ENCODE results near the gene CDC42BPB.
"Not testable (repeated sequence)": the region's sequence is repeated elsewhere in the genome, so short reads cannot be mapped to it uniquely, and the experiment has no call there.

The CDC42BPB gene

DNA sequence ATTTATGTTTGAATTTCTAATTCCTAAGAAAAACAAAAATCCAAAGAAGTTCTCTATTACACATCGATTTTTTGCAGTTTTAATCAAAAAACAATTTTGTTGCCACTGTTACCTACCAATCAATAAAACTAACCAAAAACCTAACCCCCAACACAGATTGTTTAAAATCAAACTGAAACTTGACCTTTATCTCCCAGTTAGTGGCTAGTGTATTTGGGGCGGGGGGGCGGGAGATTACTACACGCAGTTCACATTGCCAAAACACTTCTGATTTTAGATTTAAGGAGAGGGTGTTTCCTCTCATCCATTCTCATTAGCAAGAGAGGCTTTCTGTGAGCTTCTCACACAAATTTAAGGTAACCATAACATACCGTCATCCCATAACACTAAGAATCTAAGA is 6.4 kb downstream of the CDC42BPB start:
- no peak for DNase-seq (ENCODE audit: low read depth)

DNA sequence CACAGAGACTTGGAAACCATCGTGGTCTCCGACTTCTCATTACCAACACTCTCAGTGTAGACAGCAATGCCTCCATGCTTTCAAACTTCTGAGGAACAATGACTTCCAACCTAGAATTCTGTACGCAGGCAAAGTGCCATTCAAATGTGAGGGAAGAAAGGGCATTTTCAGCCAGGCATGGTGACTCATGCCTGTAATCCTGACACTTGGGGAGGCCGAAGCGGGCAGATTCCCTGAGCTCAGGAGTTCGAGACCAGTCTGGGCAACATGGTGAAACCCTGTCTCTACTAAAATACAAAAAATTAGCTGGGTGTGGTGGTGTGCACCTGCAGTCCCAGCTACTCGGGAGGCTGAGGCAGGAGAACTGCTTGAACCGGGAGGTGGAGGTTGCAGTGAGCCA is 9.9 kb downstream of the CDC42BPB start:
- not testable (repeated sequence) for DNase-seq (ENCODE audit: low read depth)

- no peak for DNase-seq (ENCODE audit: low read depth)
Measured at GRCh38 chr14:103045371-103045869, 11.9 kb downstream of the CDC42BPB start.

DNA sequence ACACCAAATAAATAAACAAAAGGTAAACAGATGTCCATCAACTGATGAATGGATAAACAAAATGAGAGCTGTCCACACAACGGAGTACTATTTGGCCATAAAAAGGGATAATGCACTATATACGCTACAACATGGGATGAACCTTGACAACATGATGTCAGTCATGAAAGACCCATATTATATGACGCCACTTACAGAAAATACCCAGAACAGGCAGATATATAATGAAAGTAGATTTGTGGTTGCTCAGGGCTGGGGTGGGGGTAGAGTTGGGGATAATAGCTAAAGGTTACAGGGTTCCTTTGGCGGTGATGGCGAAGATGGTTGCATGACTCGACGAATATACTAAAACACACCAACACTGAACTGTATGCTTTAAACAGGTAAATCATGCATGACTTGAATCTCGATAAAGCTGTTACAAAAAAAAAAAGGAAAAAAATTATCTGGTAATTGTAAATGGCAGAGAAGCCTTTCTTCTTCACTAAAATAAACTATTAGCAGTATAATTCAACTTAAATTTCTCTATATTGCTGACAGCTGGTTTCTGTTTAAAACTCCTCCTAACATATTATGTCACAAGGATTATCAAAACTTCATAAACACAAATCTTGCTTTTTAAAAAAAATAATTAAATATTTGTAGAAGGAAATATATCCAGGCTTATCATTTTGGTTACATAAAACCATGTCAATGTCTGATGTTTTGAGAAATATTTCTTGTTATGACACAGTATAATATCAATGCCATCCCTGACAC is 13.9 kb downstream of the CDC42BPB start:
- DNase-seq (ENCODE audit: low read depth) = no peak

DNA sequence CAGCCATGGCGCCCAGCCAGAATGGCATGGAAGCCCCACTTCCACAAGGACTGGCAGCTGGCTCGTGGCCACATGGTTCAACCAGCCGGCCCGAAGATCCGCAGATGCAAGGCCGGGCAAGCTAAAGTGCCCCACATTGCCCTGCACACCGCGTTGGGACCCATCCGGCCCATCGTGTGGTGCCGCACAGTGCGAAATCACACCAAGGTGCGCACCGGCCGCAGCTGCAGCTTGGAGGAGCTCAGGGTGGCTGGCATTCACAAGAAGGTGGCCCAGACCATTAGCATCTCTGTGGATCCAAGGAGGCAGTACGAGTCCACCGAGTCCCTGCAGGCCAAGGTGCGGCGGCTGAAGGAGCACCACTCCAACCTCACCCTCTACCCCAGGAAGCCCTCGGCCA is 15.9 kb downstream of the CDC42BPB start:
- DNase-seq (ENCODE audit: low read depth) = no peak

GRCh38 chr14:103033681-103034096 is 23.7 kb downstream of the CDC42BPB start:
- DNase-seq (ENCODE audit: low read depth) = no peak

DNA sequence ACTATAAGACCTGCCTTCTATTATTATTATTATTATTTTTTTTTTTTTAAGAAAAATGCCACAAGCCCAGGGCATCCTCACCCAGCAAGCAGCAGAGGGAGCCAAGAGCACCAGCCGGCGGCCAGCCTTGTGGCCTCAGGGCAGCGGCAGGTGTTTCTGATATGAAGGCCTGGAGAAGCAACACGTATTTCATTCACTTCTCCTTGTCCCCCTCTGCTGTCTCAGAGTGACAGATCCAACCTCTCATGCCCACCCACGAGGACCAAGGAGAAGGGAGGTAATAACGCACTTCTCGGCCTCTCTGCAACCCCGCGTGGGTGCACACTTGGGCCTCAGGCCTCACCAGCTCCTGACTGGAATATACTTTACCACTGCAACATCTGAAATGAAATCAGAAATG is 25.4 kb downstream of the CDC42BPB start:
- DNase-seq (ENCODE audit: low read depth) = no peak

- DNase-seq (ENCODE audit: low read depth) = no peak
Measured at GRCh38 chr14:103031566-103031911, 25.8 kb downstream of the CDC42BPB start.

DNA sequence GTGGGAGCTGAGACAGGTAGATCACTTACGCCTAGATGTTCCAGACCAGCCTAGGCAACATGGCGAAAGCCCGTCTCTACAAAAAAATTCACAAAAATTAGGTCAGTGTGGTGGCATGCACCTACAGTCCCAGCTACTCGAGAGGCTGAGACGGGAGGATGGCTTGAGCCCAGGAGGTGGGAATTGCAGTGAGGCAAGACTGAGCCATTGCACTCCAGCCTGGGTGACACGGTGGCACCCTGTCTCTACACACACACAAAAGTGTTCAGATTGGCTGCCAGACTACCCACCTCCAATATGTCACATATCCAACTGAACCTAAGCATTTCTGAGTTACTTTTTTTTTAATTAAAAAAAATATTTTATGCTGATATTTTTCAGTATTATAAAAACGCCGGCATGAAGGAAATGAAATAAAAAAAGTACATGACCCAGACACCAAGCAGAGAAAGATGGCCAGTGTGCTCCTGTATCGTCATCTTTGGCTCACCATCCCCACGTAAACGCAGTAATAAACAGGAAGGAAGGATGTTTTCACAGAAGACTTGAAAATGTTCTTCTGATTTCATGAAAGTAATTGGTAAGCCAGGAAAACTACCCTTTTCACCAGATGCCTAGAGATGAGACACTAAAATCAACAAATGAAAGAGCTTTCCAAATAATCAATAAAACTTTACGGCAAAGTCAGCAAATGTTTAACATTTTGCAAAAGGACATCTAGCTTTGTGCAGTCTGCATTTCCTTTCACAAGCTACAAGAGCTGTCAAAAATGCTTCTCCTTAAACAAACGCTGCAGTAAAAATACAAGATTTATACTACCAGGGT is 26.4 kb downstream of the CDC42BPB start:
- no peak for DNase-seq (ENCODE audit: low read depth)

GRCh38 chr14:103029936-103030335 is 27.4 kb downstream of the CDC42BPB start:
- no peak for DNase-seq (ENCODE audit: low read depth)

DNA sequence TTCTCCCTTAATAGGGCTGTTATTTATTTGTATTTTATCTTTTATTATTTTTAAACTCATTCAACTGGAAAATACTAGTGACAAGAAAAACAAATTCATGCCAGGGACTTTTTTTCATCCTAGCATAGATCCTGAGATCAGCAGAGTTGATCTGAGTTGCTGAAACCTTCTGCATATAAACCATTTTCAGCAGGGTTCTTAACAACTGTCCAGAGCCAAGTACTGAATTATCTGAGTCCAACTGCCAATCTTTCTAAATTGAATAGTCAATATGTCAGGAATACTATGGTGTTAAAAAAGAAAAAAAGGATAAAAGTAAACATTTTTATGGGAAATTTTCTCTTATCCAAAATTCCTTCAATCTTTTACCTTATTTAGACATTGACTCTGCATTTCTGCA is 28.6 kb downstream of the CDC42BPB start:
- DNase-seq (ENCODE audit: low read depth) = no peak

DNA sequence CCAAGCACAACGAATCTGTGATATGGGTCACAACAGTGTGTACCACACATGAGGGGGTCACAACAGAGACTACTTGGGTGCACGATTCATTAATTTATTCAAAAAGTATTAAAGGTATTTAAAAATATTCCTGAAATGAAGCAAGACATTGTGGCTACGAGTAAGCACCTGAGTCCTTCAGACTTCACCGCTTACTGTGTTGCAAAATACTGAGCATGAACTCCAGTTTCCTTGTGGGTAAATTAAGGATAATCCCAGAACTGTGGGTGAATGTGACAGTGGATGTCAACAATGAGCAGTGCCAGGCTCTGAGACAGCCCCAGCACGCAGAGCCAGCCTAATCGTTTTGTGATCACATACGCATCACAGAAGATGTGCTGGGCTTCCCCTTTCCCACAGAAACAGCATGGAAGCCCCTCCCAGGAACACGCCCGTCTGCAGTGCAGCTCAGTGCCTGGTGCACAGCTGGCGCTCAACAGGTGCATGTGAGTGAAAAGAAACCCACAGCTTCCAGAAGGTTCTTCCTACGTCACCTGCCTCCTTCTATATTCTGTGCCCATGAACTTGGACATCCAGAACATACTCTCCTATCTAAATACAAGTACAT is 29.1 kb downstream of the CDC42BPB start:
- no peak for DNase-seq (ENCODE audit: low read depth)

DNA sequence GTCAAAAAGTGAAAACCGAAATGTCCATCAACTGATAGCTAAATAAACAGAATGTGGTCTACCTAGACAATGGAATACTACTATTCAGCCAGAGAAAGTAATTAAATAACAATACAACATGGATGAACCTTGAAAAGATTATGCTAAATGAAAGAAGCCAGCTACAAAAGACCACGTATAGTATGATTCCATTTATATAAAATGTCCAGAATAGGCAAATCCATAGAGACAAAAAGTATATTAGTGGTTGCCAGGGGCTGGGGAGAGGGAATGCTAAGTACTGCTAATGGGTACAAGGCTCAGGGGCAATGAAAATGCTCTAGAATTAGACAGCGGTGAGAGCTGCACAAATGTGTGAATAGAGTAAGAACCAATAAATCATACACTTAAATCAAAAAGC is 29.9 kb downstream of the CDC42BPB start:
- no peak for DNase-seq (ENCODE audit: low read depth)

DNA sequence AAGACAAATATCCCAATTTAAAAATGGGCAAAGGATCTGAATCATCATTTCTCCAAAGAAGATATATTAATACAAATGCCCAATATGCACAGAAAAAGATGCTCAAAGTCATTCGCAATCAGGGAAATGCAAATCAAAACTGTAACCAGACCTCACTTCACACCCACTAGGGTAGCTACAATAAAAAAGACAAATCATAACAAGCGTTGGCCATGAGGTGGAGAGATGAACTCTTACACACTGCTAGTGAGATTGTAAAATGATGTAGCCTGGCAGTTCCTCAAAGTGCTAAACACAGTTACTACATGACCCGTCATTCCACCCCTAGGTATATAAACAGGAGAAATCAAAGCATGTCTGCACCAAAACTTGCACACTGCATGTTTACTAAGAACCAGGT is 30.4 kb downstream of the CDC42BPB start:
- no peak for DNase-seq (ENCODE audit: low read depth)

GRCh38 chr14:103026196-103026595 is 31.2 kb downstream of the CDC42BPB start:
- DNase-seq (ENCODE audit: low read depth) = not testable (repeated sequence)

DNA sequence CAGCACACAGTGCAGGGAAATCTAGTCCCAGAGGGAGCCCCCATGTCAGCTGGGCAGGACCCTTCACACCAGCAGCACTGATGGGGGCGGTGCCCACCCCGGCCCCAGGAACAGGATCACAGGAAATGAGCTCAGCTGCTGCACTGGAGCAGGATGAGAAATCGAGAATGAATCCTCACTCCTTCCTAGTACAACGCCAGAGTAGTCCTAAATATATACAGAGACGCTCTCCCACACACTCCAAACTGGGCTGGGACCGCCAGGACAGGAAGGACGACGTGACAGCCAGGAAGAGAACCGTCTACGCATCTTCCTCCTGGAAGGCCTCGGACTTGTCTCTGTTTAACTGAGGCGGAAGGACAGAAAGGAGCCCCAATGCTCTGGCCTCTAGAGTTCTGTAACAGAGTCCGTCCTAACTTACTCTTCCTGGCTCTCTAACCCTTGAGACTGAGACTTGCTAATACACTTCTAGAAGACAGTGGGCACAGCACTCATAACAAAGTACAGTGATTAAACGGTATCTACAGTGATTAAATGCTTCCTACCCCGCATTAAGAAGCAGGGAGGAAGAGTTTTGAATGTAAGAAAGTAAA is 33.4 kb downstream of the CDC42BPB start:
- DNase-seq (ENCODE audit: low read depth) = no peak

DNA sequence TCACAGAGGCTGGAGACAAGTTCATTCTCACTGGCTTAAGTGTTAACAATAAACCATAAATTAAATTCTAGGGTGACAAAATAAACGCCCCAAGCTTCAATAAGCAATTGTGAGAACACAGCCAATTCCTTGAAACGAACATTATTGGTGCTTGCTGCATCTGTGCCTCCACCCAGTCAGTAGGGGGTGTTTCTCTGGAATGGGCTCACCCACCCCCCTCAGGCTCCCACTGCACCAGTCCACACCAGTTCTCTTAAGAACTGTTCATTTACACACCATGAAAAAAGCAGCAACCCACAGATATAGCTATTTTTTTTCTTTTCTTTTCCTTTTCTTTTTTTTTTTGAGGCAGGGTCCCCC is 34.7 kb downstream of the CDC42BPB start:
- no peak for DNase-seq (ENCODE audit: low read depth)

DNA sequence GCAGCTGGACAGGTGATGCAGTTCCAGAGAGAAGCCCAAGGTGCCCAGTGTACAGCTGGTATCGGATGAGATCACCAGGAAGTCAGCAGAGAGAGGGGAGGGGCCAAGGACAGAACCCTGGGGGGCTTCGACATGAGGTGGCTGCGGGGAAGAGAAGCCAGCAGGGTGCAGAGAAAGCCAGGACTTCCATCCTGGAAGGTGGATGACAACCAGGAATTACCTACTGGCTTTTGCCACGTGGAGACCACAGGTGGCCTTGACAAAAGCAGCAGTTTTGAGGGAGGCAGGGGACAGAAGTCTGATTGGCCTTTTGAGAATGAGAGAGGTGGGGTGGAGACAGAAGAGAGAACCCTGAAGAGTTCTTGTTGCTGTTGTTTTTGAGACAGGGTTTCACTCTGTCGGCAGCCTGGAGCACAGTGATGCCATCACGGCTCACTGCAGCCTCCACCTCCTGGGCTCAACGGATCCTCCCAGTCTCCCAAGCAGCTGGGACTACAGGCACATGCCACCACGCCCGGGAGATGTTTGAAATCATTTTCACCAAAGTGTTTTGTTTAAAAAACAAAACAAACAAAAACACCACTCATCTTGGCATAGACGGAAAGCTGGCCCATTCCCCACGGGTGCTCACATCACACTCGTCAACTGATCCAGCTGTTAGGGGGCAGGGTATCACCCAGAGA is 35.2 kb downstream of the CDC42BPB start:
- DNase-seq (ENCODE audit: low read depth) = peak; percentile 32

DNA sequence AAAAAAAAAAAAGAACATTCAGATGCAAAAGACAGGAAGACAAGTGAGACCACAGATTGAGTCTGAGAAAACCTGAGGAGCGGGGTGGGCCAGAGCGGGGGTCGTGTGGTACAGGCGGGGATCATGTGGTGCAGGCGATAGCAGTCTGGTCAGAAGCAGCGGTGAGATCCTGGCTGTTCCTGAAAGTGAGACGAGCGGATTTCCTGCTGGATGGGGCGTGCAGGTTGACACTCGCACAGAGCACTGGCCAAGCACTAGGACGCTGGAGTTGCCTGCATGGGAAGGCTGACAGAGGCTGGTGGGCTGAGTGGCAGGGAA is 35.7 kb downstream of the CDC42BPB start:
- DNase-seq (ENCODE audit: low read depth) = no peak

GRCh38 chr14:103020271-103021170 is 36.8 kb downstream of the CDC42BPB start:
- no peak for DNase-seq (ENCODE audit: low read depth)

DNA sequence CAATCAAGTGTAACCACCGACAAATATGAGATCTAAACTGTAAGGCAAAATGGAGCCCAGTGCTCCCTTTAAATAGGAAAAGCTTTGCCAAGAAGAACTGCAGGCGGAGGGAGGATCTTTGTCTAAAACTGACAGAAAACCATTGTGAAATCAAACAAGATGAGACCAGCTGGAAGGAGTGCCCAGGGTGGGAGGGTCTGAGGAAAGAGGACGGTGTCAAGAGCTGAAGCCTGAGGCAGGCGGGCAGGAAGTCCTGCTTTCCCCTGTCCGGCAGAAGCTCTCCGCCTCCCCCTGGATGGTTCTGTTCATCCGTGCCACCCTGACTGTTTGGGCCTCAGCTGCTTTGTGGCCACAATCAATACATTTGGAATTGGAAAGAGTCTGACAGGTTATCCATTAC is 37.5 kb downstream of the CDC42BPB start:
- peak; percentile 39 for DNase-seq (ENCODE audit: low read depth)
